Measurements from ENCODE around the gene PTGS1. TPM values are rescaled to one million over a fixed set of nuclear protein-coding genes. Genes with fewer than 3 reads are reported as not detected.

The PTGS1 gene
- polyA plus RNA-seq, 2 of the 4 experiments (the other 2 are of a cell fraction) = 0.49 to 1.0 TPM

DNA sequence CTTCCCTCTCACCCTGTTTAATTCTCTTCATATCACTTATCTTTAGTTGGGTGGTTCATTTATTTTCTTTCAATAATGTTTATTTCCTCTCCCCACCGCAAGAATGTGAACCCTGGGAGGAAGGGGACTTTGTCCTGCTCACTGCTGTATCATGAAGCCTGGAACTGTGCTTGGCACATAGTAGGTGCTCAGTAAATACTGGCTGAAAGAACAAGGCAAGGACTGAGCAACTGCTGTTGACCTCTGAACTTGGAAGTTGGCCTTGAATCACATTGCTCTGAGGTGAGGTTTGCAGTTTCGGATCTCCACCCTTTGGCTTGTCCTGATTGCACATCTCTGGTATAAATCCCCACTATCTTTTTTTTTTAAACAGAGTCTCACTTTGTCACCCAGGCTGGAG is 22.0 kb upstream of the PTGS1 start:
- DNase-seq (ENCODE audit: low read depth in 1 of 2, low spot score in 1 of 2) (no peak), ATAC-seq (no peak), FAIRE-seq (no peak)
- ChIA-PET POLR2A (no interaction called here), CTCF (interaction anchor here (1.3 to 18.4 kb wide), 4 partner anchors 10 to 463 kb away, joined by 3 to 541 read pairs (median 118); partner anchors contain the start of gene TTLL11)
- TF ChIP-seq RNF2 (IDR thresholded peaks at IDR 0.05; ENCODE audit: borderline replicate concordance, low read depth) (no peak), RCOR1 (IDR thresholded peaks at IDR 0.05; ENCODE audit: low read depth, low read length) (no peak), CHD2 (IDR thresholded peaks at IDR 0.05; ENCODE audit: low read length, partially characterized antibody) (no peak), ELK1 (IDR thresholded peaks at IDR 0.05; ENCODE audit: low read depth, low read length) (no peak), EHF (CRISPR knock-in tag; IDR thresholded peaks at IDR 0.05) (no peak), CBX2 (IDR thresholded peaks at IDR 0.05; ENCODE audit: borderline replicate concordance, low read depth) (no peak), ATOH8 (CRISPR knock-in tag; IDR thresholded peaks at IDR 0.05; ENCODE audit: low read depth) (no peak), ESRRA (IDR thresholded peaks at IDR 0.05; ENCODE audit: borderline replicate concordance, low read length) (no peak), POLR2A (IDR thresholded peaks at IDR 0.05; ENCODE audit: low read length) (no peak), EHMT2 (IDR thresholded peaks at IDR 0.05; ENCODE audit: low read depth) (no peak), CHD4 (IDR thresholded peaks at IDR 0.05; ENCODE audit: borderline replicate concordance) (no peak), HEYL (CRISPR knock-in tag; IDR thresholded peaks at IDR 0.05) (no peak), SMC3 (IDR thresholded peaks at IDR 0.05) (no peak), TFCP2L1 (CRISPR knock-in tag; IDR thresholded peaks at IDR 0.05) (no peak), CBX8 (IDR thresholded peaks at IDR 0.05) (no peak)
- TF ChIP-seq, protein P1, sequence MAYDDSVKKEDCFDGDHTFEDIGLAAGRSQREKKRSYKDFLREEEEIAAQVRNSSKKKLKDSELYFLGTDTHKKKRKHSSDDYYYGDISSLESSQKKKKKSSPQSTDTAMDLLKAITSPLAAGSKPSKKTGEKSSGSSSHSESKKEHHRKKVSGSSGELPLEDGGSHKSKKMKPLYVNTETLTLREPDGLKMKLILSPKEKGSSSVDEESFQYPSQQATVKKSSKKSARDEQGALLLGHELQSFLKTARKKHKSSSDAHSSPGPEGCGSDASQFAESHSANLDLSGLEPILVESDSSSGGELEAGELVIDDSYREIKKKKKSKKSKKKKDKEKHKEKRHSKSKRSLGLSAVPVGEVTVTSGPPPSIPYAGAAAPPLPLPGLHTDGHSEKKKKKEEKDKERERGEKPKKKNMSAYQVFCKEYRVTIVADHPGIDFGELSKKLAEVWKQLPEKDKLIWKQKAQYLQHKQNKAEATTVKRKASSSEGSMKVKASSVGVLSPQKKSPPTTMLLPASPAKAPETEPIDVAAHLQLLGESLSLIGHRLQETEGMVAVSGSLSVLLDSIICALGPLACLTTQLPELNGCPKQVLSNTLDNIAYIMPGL (CRISPR knock-in tag; IDR thresholded peaks at IDR 0.05; ENCODE audit: borderline replicate concordance) = no peak
- TF ChIP-seq, protein P2, sequence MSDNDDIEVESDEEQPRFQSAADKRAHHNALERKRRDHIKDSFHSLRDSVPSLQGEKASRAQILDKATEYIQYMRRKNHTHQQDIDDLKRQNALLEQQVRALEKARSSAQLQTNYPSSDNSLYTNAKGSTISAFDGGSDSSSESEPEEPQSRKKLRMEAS (IDR thresholded peaks at IDR 0.05) = no peak
- TF ChIP-seq, protein P3, sequence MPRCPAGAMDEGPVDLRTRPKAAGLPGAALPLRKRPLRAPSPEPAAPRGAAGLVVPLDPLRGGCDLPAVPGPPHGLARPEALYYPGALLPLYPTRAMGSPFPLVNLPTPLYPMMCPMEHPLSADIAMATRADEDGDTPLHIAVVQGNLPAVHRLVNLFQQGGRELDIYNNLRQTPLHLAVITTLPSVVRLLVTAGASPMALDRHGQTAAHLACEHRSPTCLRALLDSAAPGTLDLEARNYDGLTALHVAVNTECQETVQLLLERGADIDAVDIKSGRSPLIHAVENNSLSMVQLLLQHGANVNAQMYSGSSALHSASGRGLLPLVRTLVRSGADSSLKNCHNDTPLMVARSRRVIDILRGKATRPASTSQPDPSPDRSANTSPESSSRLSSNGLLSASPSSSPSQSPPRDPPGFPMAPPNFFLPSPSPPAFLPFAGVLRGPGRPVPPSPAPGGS (IDR thresholded peaks at IDR 0.05) = no peak
- Histone ChIP-seq H3K4me2 (no peak overlapping the region), H3K4me1 (peaks cover 4% of the 10 kb centered on the region; the same call in 2 of the 3 replicates), H3K27ac (no peak overlapping the region), H3K9me3 (peaks cover 5% of the 10 kb centered on the region; the same call in 1 of the 3 replicates), H3K4me3 (no peak overlapping the region)
- 76% methylated on average over 2 of the region's 2 CpGs for WGBS (ENCODE audit: missing lambda C conversion rate)

DNA sequence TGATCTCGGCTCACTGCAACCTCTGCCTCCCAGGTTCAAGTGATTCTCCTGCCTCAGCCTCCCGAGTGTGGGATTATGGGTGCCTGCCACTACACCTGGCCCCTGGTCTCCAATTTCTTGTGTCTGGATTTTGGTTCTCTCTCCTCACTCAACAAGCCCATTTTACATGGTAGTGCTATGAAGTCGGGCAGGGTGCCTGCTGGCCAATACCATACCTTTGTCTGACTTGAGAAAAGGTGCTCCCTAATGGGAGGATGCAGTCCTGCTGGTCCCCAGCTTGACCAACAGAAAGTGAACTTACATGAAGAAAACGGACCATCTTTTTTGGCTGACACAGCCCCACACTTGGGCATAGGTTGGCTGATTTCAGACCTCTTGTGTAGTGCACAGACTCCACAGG is 21.6 kb upstream of the PTGS1 start:
- POLR2A ChIA-PET = no interaction called here
- no peak for FAIRE-seq
- no peak for TF ChIP-seq HOXB5 (CRISPR knock-in tag; IDR thresholded peaks at IDR 0.05)
- TF ChIP-seq, protein P1 (CRISPR knock-in tag; IDR thresholded peaks at IDR 0.05; ENCODE audit: borderline replicate concordance) = no peak
- TF ChIP-seq, protein P4, sequence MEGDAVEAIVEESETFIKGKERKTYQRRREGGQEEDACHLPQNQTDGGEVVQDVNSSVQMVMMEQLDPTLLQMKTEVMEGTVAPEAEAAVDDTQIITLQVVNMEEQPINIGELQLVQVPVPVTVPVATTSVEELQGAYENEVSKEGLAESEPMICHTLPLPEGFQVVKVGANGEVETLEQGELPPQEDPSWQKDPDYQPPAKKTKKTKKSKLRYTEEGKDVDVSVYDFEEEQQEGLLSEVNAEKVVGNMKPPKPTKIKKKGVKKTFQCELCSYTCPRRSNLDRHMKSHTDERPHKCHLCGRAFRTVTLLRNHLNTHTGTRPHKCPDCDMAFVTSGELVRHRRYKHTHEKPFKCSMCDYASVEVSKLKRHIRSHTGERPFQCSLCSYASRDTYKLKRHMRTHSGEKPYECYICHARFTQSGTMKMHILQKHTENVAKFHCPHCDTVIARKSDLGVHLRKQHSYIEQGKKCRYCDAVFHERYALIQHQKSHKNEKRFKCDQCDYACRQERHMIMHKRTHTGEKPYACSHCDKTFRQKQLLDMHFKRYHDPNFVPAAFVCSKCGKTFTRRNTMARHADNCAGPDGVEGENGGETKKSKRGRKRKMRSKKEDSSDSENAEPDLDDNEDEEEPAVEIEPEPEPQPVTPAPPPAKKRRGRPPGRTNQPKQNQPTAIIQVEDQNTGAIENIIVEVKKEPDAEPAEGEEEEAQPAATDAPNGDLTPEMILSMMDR (IDR thresholded peaks at IDR 0.05) = no peak
- no peak for TF ChIP-seq RARB (CRISPR knock-in tag; IDR thresholded peaks at IDR 0.05)
- no peak for TF ChIP-seq HDAC2 (IDR thresholded peaks at IDR 0.05)
- TF ChIP-seq MAFK (IDR thresholded peaks at IDR 0.05; ENCODE audit: partially characterized antibody) = no peak
- TF ChIP-seq, protein P3 (IDR thresholded peaks at IDR 0.05) = no peak
- no peak for TF ChIP-seq RNF2 (IDR thresholded peaks at IDR 0.05; ENCODE audit: borderline replicate concordance, low read depth)
- no peak for TF ChIP-seq GATA3 (IDR thresholded peaks at IDR 0.05; ENCODE audit: borderline replicate concordance)
- TF ChIP-seq EP300 (IDR thresholded peaks at IDR 0.05) = no peak
- no peak for TF ChIP-seq KDM5A (IDR thresholded peaks at IDR 0.05)
- TF ChIP-seq KDM1A (IDR thresholded peaks at IDR 0.05; ENCODE audit: low read depth) = no peak
- no peak for TF ChIP-seq TP53 (CRISPR knock-in tag; IDR thresholded peaks at IDR 0.05)
- TF ChIP-seq CHD2 (IDR thresholded peaks at IDR 0.05; ENCODE audit: low read length, partially characterized antibody) = no peak

More for the DNA sequence above, 21.6 kb upstream of the PTGS1 start:
- ATAC-seq (no peak), DNase-seq (ENCODE audit: low read depth in 1 of 2, low spot score in 1 of 2) (no peak)
- Histone ChIP-seq H3K4me1 (peaks cover 4% of the 10 kb centered on the region; the same call in 2 of the 3 replicates), H3K4me3 (no peak overlapping the region), H3K4me2 (no peak overlapping the region), H3K27ac (no peak overlapping the region), H3K9me3 (peaks cover 5% of the 10 kb centered on the region; the same call in 1 of the 3 replicates)
- 59% methylated on average over 4 of the region's 4 CpGs for WGBS (ENCODE audit: missing lambda C conversion rate)
- CTCF ChIA-PET = interaction anchor here (1.0 to 18.4 kb wide), 16 partner anchors 11 to 462 kb away, joined by 3 to 541 read pairs (median 7); partner anchors contain the start of genes MORN5, NDUFA8 and TTLL11
